Glutamatergic neuron (in vitro differentiated cells): ENCODE measurements around the gene KCNMB2. TPM values are rescaled to one million over a fixed set of nuclear protein-coding genes. Genes with fewer than 3 reads are reported as not detected.

Experiments
- DNase-seq: peaks from one replicate; pipeline ENCODE4 v3.0.0; 2022
- H3K27ac Mint-ChIP-seq: one replicate; pipeline ENCODE4 v1.8.0; 2020; ENCODE audit warnings: mild to moderate bottlenecking, mixed read lengths, inconsistent platforms; ENCODE audit not compliant: unreplicated experiment
- H3K27me3 Mint-ChIP-seq: one replicate; pipeline ENCODE4 v1.8.0; 2020; ENCODE audit warnings: mild to moderate bottlenecking, moderate library complexity, mixed read lengths, inconsistent platforms; ENCODE audit not compliant: unreplicated experiment
- H3K36me3 Mint-ChIP-seq: one replicate; pipeline ENCODE4 v1.8.0; 2020; ENCODE audit warnings: mild to moderate bottlenecking, mixed read lengths, inconsistent platforms; ENCODE audit not compliant: unreplicated experiment
- H3K4me1 Mint-ChIP-seq: one replicate; pipeline ENCODE4 v1.8.0; 2020; ENCODE audit warnings: mild to moderate bottlenecking, low read depth, mixed read lengths, inconsistent platforms; ENCODE audit not compliant: unreplicated experiment
- H3K4me3 Mint-ChIP-seq: one replicate; pipeline ENCODE4 v1.8.0; 2020; ENCODE audit warnings: mild to moderate bottlenecking, mixed read lengths, inconsistent platforms; ENCODE audit not compliant: unreplicated experiment
- H3K9me3 Mint-ChIP-seq: one replicate; pipeline ENCODE4 v1.8.0; 2020; ENCODE audit warnings: mild to moderate bottlenecking, moderate library complexity, mixed read lengths, inconsistent platforms; ENCODE audit not compliant: unreplicated experiment
- CTCF ChIP-seq: fragments of 200-600 bp; sonication (generic); IDR thresholded peaks from one replicate; pipeline ENCODE4 v1.5.0; 2021; ENCODE audit not compliant: partially characterized antibody, unreplicated experiment
- total RNA-seq: library from RNA; stranded (reverse); fragmentation: NEBNext Ultra II Directional; extraction: Animal tissue kit (Norgen Biotek cat#: 25700); gene quantifications from one replicate; pipeline ENCODE4 v1.2.1, GENCODE V29; 2021; ENCODE audit not compliant: unreplicated experiment

Gene KCNMB2
- total RNA-seq, 1 donor from 2014 or later, result 0.47 TPM

GRCh38 chr3:178709051-178709450 lies 172.8 kb downstream of the KCNMB2 start:
- TF ChIP-seq CTCF, result no peak
- Mint-ChIP-seq H3K27ac (no peak overlapping the region), H3K4me3 (no peak overlapping the region), H3K4me1 (peaks cover 17% of the 10 kb centered on the region), H3K36me3 (no peaks in the 10 kb centered on the region), H3K9me3 (peaks cover 3% of the 10 kb centered on the region), H3K27me3 (no peaks in the 10 kb centered on the region)
- no peak for DNase-seq

GRCh38 chr3:178711753-178712152 lies 175.5 kb downstream of the KCNMB2 start:
- DNase-seq, result no peak
- Mint-ChIP-seq H3K27me3 (no peaks in the 10 kb centered on the region), H3K4me3 (no peak overlapping the region), H3K36me3 (no peaks in the 10 kb centered on the region), H3K4me1 (peaks cover 32% of the 10 kb centered on the region), H3K9me3 (peaks cover 2% of the 10 kb centered on the region), H3K27ac (no peak overlapping the region)
- TF ChIP-seq CTCF, result no peak

- peaks cover 2% of the 10 kb centered on the region for H3K9me3 Mint-ChIP-seq
- no peak overlapping the region for H3K4me3 Mint-ChIP-seq
Observed at GRCh38 chr3:178712247-178712646, 176.0 kb downstream of the KCNMB2 start.

GRCh38 chr3:178714925-178715832 lies 178.9 kb downstream of the KCNMB2 start:
- no peak for TF ChIP-seq CTCF

More at GRCh38 chr3:178712247-178712646, 176.0 kb downstream of the KCNMB2 start:
- Mint-ChIP-seq H3K4me1 (peaks cover 34% of the 10 kb centered on the region), H3K27me3 (no peaks in the 10 kb centered on the region), H3K36me3 (no peaks in the 10 kb centered on the region), H3K27ac (no peak overlapping the region)
- DNase-seq, result no peak
- TF ChIP-seq CTCF, result no peak

GRCh38 chr3:178718995-178719635 lies 182.9 kb downstream of the KCNMB2 start:
- no peak for DNase-seq
- H3K4me1 Mint-ChIP-seq, result peaks cover 26% of the 10 kb centered on the region
- no peaks in the 10 kb centered on the region for H3K36me3 Mint-ChIP-seq
- H3K9me3 Mint-ChIP-seq, result peaks cover 2% of the 10 kb centered on the region
- no peak for TF ChIP-seq CTCF
- H3K4me3 Mint-ChIP-seq, result no peak overlapping the region
- H3K27me3 Mint-ChIP-seq, result no peaks in the 10 kb centered on the region
- H3K27ac Mint-ChIP-seq, result no peak overlapping the region

More at GRCh38 chr3:178714925-178715832, 178.9 kb downstream of the KCNMB2 start:
- Mint-ChIP-seq H3K9me3 (peaks cover 2% of the 10 kb centered on the region), H3K27ac (peak overlapping the region; percentile 80), H3K27me3 (no peaks in the 10 kb centered on the region), H3K4me3 (peak overlapping the region; percentile 61), H3K4me1 (peaks cover 33% of the 10 kb centered on the region), H3K36me3 (no peaks in the 10 kb centered on the region)
- no peak for DNase-seq
